Dendritic cell treated with granulocyte-macrophage colony-stimulating factor and Interleukin-4, amounts not matched to agents 40 ng/mL and 50 ng/mL, for 4 days (primary cell): ENCODE results near the gene BTRC.
"Not testable (repeated sequence)": the region's sequence is repeated elsewhere in the genome, so short reads cannot be mapped to it uniquely, and the experiment has no call there.

ENCODE experiments used
- H3K27ac Mint-ChIP-seq: one replicate; pipeline ENCODE4 v1.8.0; 2022; ENCODE audit warnings: mild to moderate bottlenecking, mixed read lengths
- H3K27me3 Mint-ChIP-seq: one replicate; pipeline ENCODE4 v1.8.0; 2022; ENCODE audit warnings: mild to moderate bottlenecking, mixed read lengths
- H3K36me3 Mint-ChIP-seq: one replicate; pipeline ENCODE4 v1.8.0; 2022; ENCODE audit warnings: low read depth, mixed read lengths
- H3K4me1 Mint-ChIP-seq: one replicate; pipeline ENCODE4 v1.8.0; 2022; ENCODE audit warnings: low read depth, mixed read lengths
- H3K4me3 Mint-ChIP-seq: one replicate; pipeline ENCODE4 v1.8.0; 2022; ENCODE audit warnings: mild to moderate bottlenecking, moderate library complexity, mixed read lengths
- H3K9me3 Mint-ChIP-seq: one replicate; pipeline ENCODE4 v1.8.0; 2022; ENCODE audit warnings: mixed read lengths
- intact Hi-C: fragments of 100-400 bp; cut with micrococcal nuclease; formaldehyde crosslinking; loops from one replicate; pipeline ENCODE4 v1.15.0; 2022

Gene BTRC

GRCh38 chr10:101575580-101576210 lies 221.7 kb downstream of the BTRC start:
- Mint-ChIP-seq H3K27me3 (no peaks in the 10 kb centered on the region), H3K27ac (no peak overlapping the region), H3K36me3 (peaks cover 44% of the 10 kb centered on the region), H3K9me3 (peaks cover 6% of the 10 kb centered on the region), H3K4me1 (peaks cover 6% of the 10 kb centered on the region), H3K4me3 (no peak overlapping the region)
- intact Hi-C loops = no loop called here

GRCh38 chr10:101576211-101576863 lies 222.4 kb downstream of the BTRC start:
- Mint-ChIP-seq H3K4me1 (no peaks in the 10 kb centered on the region), H3K36me3 (peaks cover 50% of the 10 kb centered on the region), H3K27me3 (no peaks in the 10 kb centered on the region), H3K4me3 (no peak overlapping the region), H3K9me3 (peaks cover 6% of the 10 kb centered on the region), H3K27ac (no peak overlapping the region)
- intact Hi-C loops = no loop called here

GRCh38 chr10:101577121-101577871 lies 223.3 kb downstream of the BTRC start:
- Mint-ChIP-seq H3K4me1 (no peaks in the 10 kb centered on the region), H3K27me3 (no peaks in the 10 kb centered on the region), H3K4me3 (no peak overlapping the region), H3K36me3 (peaks cover 60% of the 10 kb centered on the region), H3K9me3 (peaks cover 6% of the 10 kb centered on the region), H3K27ac (no peak overlapping the region)
- intact Hi-C loops = no loop called here

DNA sequence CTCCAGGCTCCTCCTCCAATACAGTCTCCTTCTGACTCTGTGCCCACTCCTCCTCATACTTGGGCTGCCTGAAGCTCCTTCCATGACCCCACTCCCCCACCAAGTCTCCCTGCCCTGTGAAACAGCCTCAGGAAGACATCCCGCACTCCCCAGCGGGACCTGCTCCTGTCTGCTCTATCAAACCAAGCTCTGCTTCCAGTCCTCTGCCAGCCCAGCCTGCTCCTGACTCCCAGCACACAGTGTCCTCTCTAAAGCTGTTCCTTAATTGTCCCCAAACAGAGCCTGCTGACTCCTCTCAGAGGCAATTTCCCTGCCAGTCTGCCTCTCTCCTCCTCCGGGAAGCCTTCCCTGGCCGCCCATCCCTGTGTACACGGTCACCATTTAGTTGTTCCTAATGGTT lies 224.2 kb downstream of the BTRC start:
- intact Hi-C loops = no loop called here
- Mint-ChIP-seq H3K27me3 (no peaks in the 10 kb centered on the region), H3K4me3 (no peak overlapping the region), H3K36me3 (peaks cover 69% of the 10 kb centered on the region), H3K9me3 (no peaks in the 10 kb centered on the region), H3K4me1 (no peaks in the 10 kb centered on the region), H3K27ac (no peak overlapping the region)

- Mint-ChIP-seq H3K36me3 (peaks cover 77% of the 10 kb centered on the region), H3K4me3 (no peak overlapping the region), H3K27ac (no peak overlapping the region), H3K9me3 (no peaks in the 10 kb centered on the region), H3K4me1 (no peaks in the 10 kb centered on the region), H3K27me3 (no peaks in the 10 kb centered on the region)
- intact Hi-C loops = no loop called here
Measured at GRCh38 chr10:101578803-101579515, 225.0 kb downstream of the BTRC start.

GRCh38 chr10:101579516-101579870 lies 225.5 kb downstream of the BTRC start:
- H3K27ac Mint-ChIP-seq = no peak overlapping the region
- H3K9me3 Mint-ChIP-seq = no peaks in the 10 kb centered on the region
- intact Hi-C loops = no loop called here
- peaks cover 78% of the 10 kb centered on the region for H3K36me3 Mint-ChIP-seq
- no peaks in the 10 kb centered on the region for H3K4me1 Mint-ChIP-seq
- no peaks in the 10 kb centered on the region for H3K27me3 Mint-ChIP-seq
- no peak overlapping the region for H3K4me3 Mint-ChIP-seq

GRCh38 chr10:101580486-101581399 lies 226.8 kb downstream of the BTRC start:
- Mint-ChIP-seq H3K4me3 (no peak overlapping the region), H3K4me1 (no peaks in the 10 kb centered on the region), H3K27ac (no peak overlapping the region), H3K36me3 (peaks cover 89% of the 10 kb centered on the region), H3K27me3 (no peaks in the 10 kb centered on the region), H3K9me3 (no peaks in the 10 kb centered on the region)
- intact Hi-C loops = no loop called here

- H3K27me3 Mint-ChIP-seq = no peaks in the 10 kb centered on the region
- no peak overlapping the region for H3K27ac Mint-ChIP-seq
- H3K36me3 Mint-ChIP-seq = peaks cover 72% of the 10 kb centered on the region
- no peaks in the 10 kb centered on the region for H3K9me3 Mint-ChIP-seq
- intact Hi-C loops = no loop called here
- H3K4me1 Mint-ChIP-seq = peaks cover 30% of the 10 kb centered on the region
- H3K4me3 Mint-ChIP-seq = no peak overlapping the region
Measured at GRCh38 chr10:101585841-101586240, 231.9 kb downstream of the BTRC start.

DNA sequence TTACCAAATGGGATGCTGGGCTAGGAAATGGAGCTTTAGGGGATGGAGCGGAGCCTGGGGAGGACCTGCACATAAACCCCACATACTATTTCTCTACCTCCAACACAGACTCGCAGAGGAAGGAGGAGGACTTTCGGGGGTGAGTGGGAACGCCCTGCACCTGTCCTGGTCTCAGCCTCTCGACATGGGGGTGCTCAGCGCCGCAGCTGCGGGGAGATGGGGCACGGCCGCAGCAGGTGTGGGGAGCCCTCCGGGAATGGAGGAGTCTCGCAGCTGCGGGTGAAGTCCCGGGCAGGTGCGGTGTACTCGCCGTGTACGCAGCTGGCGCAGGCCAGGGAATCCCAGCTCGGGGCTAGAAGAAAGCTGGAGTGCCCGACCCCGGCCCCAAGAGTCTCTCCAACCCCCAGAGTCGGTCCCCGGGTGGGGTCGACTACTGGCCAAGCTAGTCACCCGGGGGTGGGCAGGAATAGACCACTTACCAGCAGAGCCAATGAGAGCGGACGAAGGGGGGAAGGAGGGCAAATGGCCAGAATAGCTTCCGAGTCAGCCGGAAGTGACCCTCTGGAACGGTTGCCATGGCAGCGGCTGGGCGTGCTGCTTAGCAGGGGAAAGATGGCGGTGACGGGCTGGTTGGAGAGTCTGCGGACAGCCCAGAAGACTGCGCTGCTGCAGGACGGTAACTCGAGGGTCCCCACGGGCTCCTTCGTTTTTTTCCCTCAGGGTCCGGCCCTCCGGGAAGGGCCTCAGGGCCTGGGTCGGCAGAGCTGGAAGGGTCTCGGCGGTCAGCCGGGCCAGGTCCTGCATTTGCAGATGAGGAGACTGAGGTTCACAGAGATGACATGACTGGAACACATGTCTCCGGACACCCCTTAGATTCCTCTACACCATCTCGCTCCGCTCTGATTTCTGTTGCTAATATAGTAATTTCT lies 234.0 kb downstream of the BTRC start, which contains the start of the genes DPCD and POLL:
DPCD (plus strand) TSS at position 597 of the 929 bp plus-strand sequence; CDS start at position 613, 16 bp downstream.
POLL (minus strand) TSS at position 533 of the 929 bp plus-strand sequence. CDS start 897 bp downstream, outside the sequence.
- Mint-ChIP-seq H3K27ac (peak within 1 kb of the TSS; percentile 90), H3K4me3 (peak within 1 kb of the TSS; percentile 94), H3K4me1 (peaks cover 38% of the 10 kb centered on the region), H3K27me3 (no peaks in the 10 kb centered on the region), H3K9me3 (no peaks in the 10 kb centered on the region), H3K36me3 (peaks cover 51% of the 10 kb centered on the region)
- intact Hi-C loops = loop anchor here (2.0 kb wide), 1 partner anchor 235 kb away; no protein-coding TSS in a partner anchor

DNA sequence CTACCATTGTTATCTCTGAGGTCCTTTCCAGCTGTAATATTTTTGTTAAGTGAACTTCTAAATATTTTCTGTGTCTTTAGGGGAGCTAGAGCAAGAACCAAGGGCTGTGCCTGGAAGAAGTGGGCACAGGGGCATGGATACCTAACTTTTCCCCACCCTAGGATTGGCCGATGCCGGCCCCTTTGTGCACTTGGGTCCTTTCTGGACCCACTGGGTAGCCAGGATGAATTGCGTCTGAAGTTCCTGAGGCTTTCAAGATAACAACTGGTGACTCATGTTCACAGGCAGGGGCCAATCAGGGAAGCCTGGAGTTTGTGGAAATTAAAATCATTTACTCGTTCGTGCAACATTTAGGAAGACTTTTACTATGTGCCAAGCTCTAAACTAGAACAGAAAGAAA lies 234.9 kb downstream of the BTRC start:
- no peaks in the 10 kb centered on the region for H3K27me3 Mint-ChIP-seq
- peak overlapping the region; percentile 94 for H3K4me3 Mint-ChIP-seq
- H3K36me3 Mint-ChIP-seq = peaks cover 42% of the 10 kb centered on the region
- no peaks in the 10 kb centered on the region for H3K9me3 Mint-ChIP-seq
- H3K27ac Mint-ChIP-seq = peak overlapping the region; percentile 90
- intact Hi-C loops = loop anchor here (2.0 kb wide), 1 partner anchor 236 kb away; no protein-coding TSS in a partner anchor
- H3K4me1 Mint-ChIP-seq = peaks cover 47% of the 10 kb centered on the region

DNA sequence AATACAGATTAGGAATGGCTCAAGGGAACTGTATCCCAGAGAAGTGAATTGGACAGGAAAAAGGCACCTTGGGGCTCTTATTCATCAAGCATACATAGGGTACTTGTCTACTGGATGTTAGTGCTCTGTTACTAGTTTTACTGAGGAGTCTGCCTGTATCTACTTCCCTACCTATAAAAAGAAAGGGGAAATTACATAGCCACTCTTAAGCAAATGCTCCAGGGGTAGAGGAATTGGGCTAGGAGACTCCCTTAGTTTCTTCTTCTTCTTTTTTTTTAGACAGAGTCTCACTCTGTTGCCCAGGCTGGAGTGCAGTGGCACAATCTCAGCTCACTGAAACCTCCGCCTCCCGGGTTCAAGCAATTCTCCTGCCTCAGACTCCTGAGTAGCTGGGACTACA lies 239.4 kb downstream of the BTRC start:
- H3K27me3 Mint-ChIP-seq, intact Hi-C loops, H3K9me3 Mint-ChIP-seq, H3K36me3 Mint-ChIP-seq, H3K4me3 Mint-ChIP-seq: not testable (repeated sequence)
- Mint-ChIP-seq H3K4me1 (peaks cover 32% of the 10 kb centered on the region), H3K27ac (peak overlapping the region; percentile 55)
